ENCODE results near the gene TRIM42. TPM values are rescaled to one million over a fixed set of nuclear protein-coding genes. Genes with fewer than 3 reads are reported as not detected.

Gene TRIM42
- total RNA-seq = not detected in 2 replicates

DNA sequence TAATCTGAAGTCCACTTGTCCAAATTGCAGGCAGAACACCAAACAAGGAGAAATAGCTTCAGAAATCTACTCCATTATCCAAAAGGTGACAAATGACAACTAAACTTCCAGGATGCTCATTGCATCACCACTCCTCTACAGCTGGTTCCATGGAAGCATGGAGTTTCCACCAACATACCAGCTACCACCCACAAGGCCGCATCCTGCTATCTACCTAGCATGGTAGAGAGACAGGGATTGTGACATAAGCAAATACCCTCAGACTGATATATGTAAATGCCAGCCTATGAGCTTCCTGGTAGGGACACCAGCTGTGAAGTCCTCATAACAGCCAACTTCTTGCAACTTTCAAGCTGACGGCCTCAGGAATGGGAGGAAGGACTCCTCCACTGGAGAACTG is at the start of gene TRIM42:
TRIM42 (plus strand) TSS at position 301 of the 400 bp plus-strand sequence. CDS start 166 bp downstream, outside the sequence.
- no peak for DNase-seq

- no peak for DNase-seq
Measured at GRCh38 chr3:140628606-140629005, 49.3 kb upstream of the TRIM42 start.

GRCh38 chr3:140629357-140630137 is 48.3 kb upstream of the TRIM42 start:
- peak; percentile 45 for DNase-seq

- no peak for DNase-seq
Measured at GRCh38 chr3:140630366-140630765, 47.5 kb upstream of the TRIM42 start.

DNA sequence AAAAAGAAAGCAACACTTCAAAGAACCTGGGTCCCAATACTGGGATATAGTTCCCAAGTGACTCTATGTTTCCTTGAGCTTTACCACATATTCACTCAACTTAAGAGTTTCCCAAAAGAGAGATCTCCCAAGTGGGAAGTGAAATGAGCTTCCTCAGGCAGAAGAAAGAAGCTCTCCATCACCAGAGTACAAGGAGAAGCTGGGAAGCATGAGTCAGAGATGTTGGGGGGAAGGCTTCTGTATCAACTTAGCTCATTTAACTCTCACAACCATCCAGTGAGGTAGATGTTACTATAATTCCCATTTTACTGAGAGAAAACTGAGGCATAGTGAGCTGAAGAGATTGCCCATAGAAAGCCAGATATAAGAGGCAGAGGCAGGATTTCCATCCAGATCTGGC is 47.0 kb upstream of the TRIM42 start:
- no peak for DNase-seq

GRCh38 chr3:140635276-140635675 is 42.6 kb upstream of the TRIM42 start:
- DNase-seq = no peak

GRCh38 chr3:140636406-140637138 is 41.3 kb upstream of the TRIM42 start:
- no peak for DNase-seq

DNA sequence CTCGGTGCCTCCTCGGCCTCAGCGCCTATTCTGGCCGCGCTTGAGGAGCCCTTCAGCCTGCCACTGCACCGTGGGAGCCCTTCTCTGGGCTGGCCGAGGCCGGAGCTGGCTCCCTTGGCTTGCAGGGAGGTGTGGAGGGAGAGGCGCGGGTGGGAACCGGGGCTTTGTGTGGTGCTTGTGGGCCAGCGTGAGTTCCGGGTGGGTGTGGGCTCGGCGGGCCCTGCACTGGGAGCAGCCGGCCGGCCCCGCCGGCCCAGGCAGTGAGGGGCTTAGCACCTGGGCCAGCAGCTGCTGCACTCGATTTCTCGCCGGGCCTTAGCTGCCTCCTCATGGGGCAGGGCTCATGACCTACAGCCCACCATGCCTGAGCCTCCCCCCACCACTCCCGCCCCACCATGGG is 26.6 kb upstream of the TRIM42 start:
- DNase-seq = no peak

DNA sequence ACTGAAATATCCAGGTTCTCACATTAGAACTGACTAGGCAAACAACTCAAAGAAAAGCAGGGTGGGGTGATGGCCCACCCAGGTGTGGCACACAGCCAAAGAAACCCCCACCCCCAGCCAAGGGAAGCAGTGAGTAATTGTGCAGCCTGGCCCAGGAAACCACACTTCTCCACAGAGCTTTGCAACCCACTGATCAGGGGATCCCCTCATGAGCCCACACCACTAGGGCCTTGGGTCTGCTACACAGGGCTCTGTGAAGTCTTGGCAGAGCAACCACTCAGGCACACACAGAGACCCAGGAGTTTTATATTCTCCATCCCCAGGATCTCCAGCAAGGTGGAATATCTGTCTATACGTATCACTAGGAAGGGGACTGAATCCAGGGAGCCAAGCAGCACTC is 22.2 kb upstream of the TRIM42 start:
- no peak for DNase-seq

DNA sequence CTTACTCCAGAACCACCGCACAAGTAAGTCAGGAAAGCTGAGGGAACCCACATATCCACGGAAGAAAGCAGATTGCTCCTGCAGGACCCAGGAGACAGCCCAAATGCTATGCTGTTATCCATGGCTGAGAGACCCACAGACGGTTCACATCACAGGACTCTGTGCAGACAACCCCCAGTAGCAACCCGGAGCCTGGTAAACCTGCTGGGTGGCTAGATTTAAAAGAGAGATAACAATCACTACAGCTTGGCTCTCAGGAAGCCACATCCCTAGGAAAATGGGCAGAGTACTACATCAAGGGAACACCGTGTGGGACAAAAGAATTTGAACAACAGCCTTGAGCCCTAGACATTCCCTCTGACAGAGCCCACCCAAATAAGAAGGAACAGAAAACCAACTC is 13.8 kb upstream of the TRIM42 start:
- DNase-seq = no peak

- DNase-seq = no peak
Measured at GRCh38 chr3:140682586-140682985, 4.7 kb downstream of the TRIM42 start.

- DNase-seq = no peak
Measured at GRCh38 chr3:140686128-140686527, 8.3 kb downstream of the TRIM42 start.

GRCh38 chr3:140686948-140687347 is 9.1 kb downstream of the TRIM42 start:
- no peak for DNase-seq

DNA sequence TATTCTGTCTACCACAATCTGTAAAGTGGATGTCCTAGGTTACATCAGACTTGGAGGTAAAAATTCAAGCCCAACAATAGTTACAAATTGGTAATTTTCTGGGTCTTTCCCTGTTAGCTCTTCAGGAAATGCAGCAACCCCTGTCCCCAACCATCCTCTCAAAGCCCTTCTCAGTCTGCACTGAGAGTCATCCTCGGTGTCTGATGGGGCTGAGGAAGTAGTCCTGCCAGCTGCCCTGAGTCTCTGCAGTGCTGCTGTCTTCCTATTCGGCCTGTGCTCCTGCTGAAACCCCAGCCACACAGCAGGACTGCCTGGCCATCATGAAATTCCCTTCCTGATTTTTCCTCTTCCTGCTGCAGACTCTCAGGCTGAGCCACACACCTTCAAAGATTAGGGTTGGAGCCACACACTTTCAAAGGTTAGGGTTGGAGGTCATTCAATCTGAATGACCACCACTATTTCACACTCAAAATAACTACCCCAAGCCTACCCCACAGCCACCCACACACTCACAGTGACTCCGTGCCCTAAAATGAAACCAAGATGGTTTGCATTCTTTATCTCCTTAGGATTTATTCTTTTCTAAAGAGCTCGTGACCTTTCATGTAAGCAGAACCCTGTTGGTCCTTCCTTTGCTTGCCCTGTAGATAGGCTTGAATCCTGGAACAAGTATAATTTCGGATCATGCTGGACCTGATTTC is 17.6 kb downstream of the TRIM42 start:
- no peak for DNase-seq

DNA sequence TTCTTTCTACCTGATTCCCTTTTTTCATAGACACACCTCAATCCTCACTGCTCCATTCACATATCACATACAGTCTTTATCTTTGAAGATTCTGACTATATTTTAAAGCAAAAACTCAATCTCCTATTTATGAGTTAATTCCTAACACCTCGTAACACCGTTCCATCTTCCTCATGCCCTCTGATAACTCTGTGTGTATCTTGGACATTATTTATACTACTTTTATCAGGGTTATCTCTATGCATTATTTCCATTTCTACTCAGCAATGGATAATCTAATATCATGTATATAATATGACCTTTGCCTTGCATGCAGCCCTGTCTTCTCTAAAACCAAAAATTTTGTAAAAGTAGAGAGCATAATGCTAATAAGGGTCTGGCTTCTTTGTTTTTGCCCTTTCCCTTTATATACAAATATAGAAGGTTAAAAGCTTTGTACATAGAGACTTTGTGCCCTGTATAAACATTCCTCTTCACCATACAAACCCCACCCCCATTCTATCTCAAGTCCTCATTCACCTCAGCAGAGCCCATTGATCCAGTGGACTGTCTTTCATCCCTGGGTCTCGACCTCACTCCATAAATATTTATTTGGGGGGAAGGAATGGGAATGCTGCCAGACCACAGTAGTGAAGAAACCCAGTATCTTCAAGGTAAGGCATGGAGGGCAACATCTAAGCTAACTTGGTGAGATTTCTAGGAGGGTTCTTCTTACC is 21.8 kb downstream of the TRIM42 start:
- no peak for DNase-seq

GRCh38 chr3:140702281-140702680 is 24.4 kb downstream of the TRIM42 start:
- no peak for DNase-seq

DNA sequence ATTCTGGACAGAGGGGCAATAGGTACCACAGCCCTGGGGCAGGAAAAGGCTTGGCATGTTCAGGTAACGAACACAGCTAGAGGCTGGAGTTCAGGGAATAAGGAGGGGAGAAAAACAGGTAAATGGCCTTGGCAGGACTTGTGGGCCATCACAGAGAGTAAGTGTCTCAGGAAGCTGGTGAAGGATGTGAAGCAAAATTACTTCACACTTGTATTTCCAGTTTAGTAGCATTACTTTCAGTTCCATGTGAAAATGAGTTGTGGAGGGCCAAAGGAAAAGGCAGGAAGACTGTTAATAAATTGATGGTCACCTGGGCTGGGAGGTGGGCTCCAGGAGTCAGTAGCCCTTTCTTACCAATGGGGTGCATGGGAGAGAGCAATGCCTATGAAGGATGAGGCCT is 25.6 kb downstream of the TRIM42 start:
- DNase-seq = no peak

- no peak for DNase-seq
Measured at GRCh38 chr3:140704733-140705132, 26.9 kb downstream of the TRIM42 start.

GRCh38 chr3:140705954-140706353 is 28.1 kb downstream of the TRIM42 start:
- DNase-seq = no peak

DNA sequence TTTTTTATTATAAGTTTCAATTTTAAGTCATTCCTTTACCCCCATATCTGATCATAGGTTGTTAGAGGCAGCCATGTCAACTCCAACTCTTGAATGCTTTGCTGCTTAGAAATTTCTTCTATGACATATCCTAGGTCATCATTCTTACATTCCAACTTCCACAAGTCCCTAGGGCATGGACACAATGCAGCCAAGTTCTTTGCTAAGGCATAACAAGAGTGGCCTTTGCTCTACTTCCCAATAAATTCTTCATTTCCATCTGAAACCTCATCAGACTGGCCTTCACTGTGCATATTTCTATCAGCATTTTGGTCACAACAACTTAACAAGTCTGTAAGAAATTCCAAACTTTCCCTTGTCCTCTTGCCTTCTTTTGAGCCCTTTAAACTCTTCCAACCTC is 28.5 kb downstream of the TRIM42 start:
- DNase-seq = no peak

DNA sequence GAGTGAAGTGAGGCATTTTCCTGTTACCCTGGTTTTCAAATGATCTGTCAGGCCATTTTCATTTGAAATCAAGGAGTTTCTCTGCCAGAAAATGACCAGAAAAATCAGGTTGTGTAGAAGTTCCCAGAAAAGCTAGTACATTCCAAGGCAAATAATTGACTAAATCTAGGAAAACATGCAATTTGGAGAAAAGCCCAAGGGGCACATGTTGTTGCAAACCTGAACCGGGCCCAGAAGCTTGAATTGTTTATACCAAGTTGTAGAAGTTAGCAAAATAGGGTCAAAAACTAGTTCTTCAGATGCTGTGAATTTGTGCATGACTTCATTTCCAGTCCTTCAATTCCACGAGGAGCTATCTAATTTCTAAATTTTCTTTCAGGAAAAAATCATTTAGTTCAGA is 31.0 kb downstream of the TRIM42 start:
- DNase-seq = no peak

- no peak for DNase-seq
Measured at GRCh38 chr3:140709751-140710150, 31.9 kb downstream of the TRIM42 start.
